Neuronal stem cell (in vitro differentiated cells): ENCODE measurements around the gene MAN1B1.
"Not testable (repeated sequence)": the region's sequence is repeated elsewhere in the genome, so short reads cannot be mapped to it uniquely, and the experiment has no call there.

Experiments
- DNase-seq: peaks from one replicate; pipeline ENCODE4 v3.0.0-alpha.2; 2013; ENCODE audit warnings: low spot score
- H2AFZ ChIP-seq: one replicate; pipeline ENCODE4 v1.6.1; 2013; ENCODE audit warnings: mild to moderate bottlenecking, low read length, inconsistent platforms
- H2AK5ac ChIP-seq: 2 replicates; pipeline ENCODE4 v1.6.1; 2013; ENCODE audit warnings: low read depth, mild to moderate bottlenecking, inconsistent platforms, low read length, moderate library complexity, mixed read lengths
- H2BK120ac ChIP-seq: 2 replicates; pipeline ENCODE4 v1.6.1; 2013; ENCODE audit warnings: low read depth, mild to moderate bottlenecking, inconsistent platforms, low read length, moderate library complexity, mixed read lengths
- H2BK12ac ChIP-seq: one replicate; pipeline ENCODE4 v1.6.1; 2013; ENCODE audit warnings: low read length, inconsistent platforms
- H2BK15ac ChIP-seq: 2 replicates; pipeline ENCODE4 v1.6.1; 2013; ENCODE audit warnings: mild to moderate bottlenecking, low read length, inconsistent platforms, mixed read lengths
- H2BK5ac ChIP-seq: one replicate; pipeline ENCODE4 v1.6.1; 2013; ENCODE audit warnings: inconsistent platforms, mild to moderate bottlenecking, low read length, moderate library complexity
- H3K14ac ChIP-seq: one replicate; pipeline ENCODE4 v1.6.1; 2013; ENCODE audit warnings: low read length, inconsistent platforms
- H3K18ac ChIP-seq: 2 replicates; pipeline ENCODE4 v1.6.1; 2013; ENCODE audit warnings: low read length, inconsistent platforms
- H3K23ac ChIP-seq: 2 replicates; pipeline ENCODE4 v1.6.1; 2013; ENCODE audit warnings: low read depth, mild to moderate bottlenecking, mixed read lengths, low read length, inconsistent platforms; ENCODE audit not compliant: poor library complexity
- H3K27ac ChIP-seq: replicated peaks from 3 replicates; pipeline ENCODE4 v1.5.1; 2013; ENCODE audit warnings: low read length, inconsistent platforms
- H3K27me3 ChIP-seq, 3 experiments: 2 replicates each; pipeline ENCODE4 v1.6.1; 2013; ENCODE audit warnings: low read length in 3 of 3, mild to moderate bottlenecking in 2 of 3, inconsistent platforms in 1 of 3, low read depth in 1 of 3, mixed read lengths in 1 of 3, moderate library complexity in 1 of 3; ENCODE audit not compliant: control insufficient read depth in 3 of 3, insufficient read depth in 3 of 3
- H3K36me3 ChIP-seq, 2 donors: replicated peaks in 1 of 2; 2 replicates each; pipeline ENCODE4 v1.6.1; 2013; ENCODE audit warnings: low read length in 2 of 2; ENCODE audit not compliant: control insufficient read depth in 2 of 2, insufficient read depth in 2 of 2
- H3K4ac ChIP-seq: 2 replicates; pipeline ENCODE4 v1.6.1; 2013; ENCODE audit warnings: inconsistent platforms, mild to moderate bottlenecking, low read length, moderate library complexity
- H3K4me1 ChIP-seq, 2 donors: 1 replicate in 1 of 2; 2 replicates in 1 of 2; pipeline ENCODE4 v1.6.1; 2013; ENCODE audit warnings: low read length in 2 of 2, low read depth in 1 of 2; ENCODE audit not compliant: control insufficient read depth in 2 of 2, insufficient read depth in 1 of 2
- H3K4me2 ChIP-seq: one replicate; pipeline ENCODE4 v1.6.1; 2013; ENCODE audit warnings: mild to moderate bottlenecking, low read length, inconsistent platforms; ENCODE audit not compliant: insufficient read depth, poor library complexity, severe bottlenecking
- H3K4me3 ChIP-seq, 2 donors: 2 replicates each; pipeline ENCODE4 v1.5.1; 2013; ENCODE audit warnings: low read length in 2 of 2, mild to moderate bottlenecking in 2 of 2, inconsistent platforms in 1 of 2, moderate library complexity in 1 of 2
- H3K79me1 ChIP-seq: one replicate; pipeline ENCODE4 v1.6.1; 2013; ENCODE audit warnings: low read depth, mild to moderate bottlenecking, inconsistent platforms, low read length, moderate library complexity
- H3K9ac ChIP-seq: one replicate; pipeline ENCODE4 v1.6.1; 2013; ENCODE audit warnings: mild to moderate bottlenecking, low read depth, low read length, inconsistent platforms; ENCODE audit not compliant: poor library complexity
- H3K9me3 ChIP-seq, 2 donors: replicated peaks in 1 of 2; 2 replicates each; pipeline versions ENCODE3 to v1.6.1; 2013; ENCODE audit warnings: low read length in 2 of 2, mild to moderate bottlenecking in 2 of 2, inconsistent platforms in 1 of 2, low read depth in 1 of 2, mixed read lengths in 1 of 2, moderate library complexity in 1 of 2; ENCODE audit not compliant: control insufficient read depth in 2 of 2, insufficient read depth in 1 of 2
- H4K8ac ChIP-seq: one replicate; pipeline ENCODE4 v1.6.1; 2013; ENCODE audit warnings: low read depth, mild to moderate bottlenecking, inconsistent platforms, low read length, moderate library complexity
- H4K91ac ChIP-seq: one replicate; pipeline ENCODE4 v1.6.1; 2013; ENCODE audit warnings: low read length, low read depth, mild to moderate bottlenecking, inconsistent platforms; ENCODE audit not compliant: poor library complexity
- WGBS, 2 donors: extraction: QIAGEN DNeasy Blood & Tissue Kit; methylation state at CpG; one replicate each; pipeline ENCODE4 v1.1.7; 2013; ENCODE audit warnings: missing lambda C conversion rate in 2 of 2, mixed read lengths in 1 of 2; ENCODE audit not compliant: insufficient read length in 2 of 2, insufficient replicate concordance in 1 of 2; ENCODE audit errors: extremely low coverage in 2 of 2; 5-methylcytosine and 5-hydroxymethylcytosine counted together

The MAN1B1 gene

DNA sequence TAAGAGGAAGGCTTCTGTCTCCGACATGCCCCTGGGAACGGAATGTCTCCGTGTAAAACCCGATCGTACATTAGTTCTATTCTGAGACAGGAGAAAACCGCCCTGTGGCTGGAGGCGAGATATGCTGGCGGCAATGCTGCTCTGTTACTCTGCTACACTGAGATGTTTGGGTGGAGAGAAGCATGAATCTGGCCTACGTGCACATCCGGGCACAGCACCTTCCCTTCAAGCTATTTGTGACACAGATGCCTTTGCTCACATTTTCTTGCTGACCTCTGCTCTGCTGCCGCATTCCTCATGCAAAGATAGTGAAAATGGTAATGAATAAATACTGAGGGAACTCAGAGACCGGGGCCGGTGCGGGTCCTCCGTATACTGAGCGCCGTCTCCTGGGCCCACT is 29.9 kb downstream of the MAN1B1 start:
- Histone ChIP-seq H3K9ac (no peak overlapping the region), H2BK12ac (no peak overlapping the region), H3K23ac (no peak overlapping the region), H3K27ac (no peak overlapping the region), H4K91ac (no peak overlapping the region), H2BK120ac (no peak overlapping the region), H3K4me3 (no peak overlapping the region), H2BK5ac (no peak overlapping the region), H2AFZ (peak overlapping the region; percentile 43), H2BK15ac (no peak overlapping the region), H3K14ac (no peak overlapping the region), H3K79me1 (no peaks in the 10 kb centered on the region), H4K8ac (no peak overlapping the region), H3K4me1 (peaks cover 0 to 14% of the 10 kb centered on the region in 2 donors), H3K18ac (no peak overlapping the region), H3K27me3 (peaks cover 0 to 34% (median 5%) of the 10 kb centered on the region in 3 experiments), H2AK5ac (no peak overlapping the region), H3K36me3 (no peaks in the 10 kb centered on the region), H3K4me2 (no peak overlapping the region), H3K9me3 (no peaks in the 10 kb centered on the region), H3K4ac (no peak overlapping the region)
- no peak for DNase-seq
- WGBS, 2 donors: no CpG with 5 or more reads among the region's 17 CpGs

- Histone ChIP-seq H3K4me1 (peaks cover 0 to 14% of the 10 kb centered on the region in 2 donors), H2AFZ (no peak overlapping the region), H2BK15ac (no peak overlapping the region), H2BK120ac (no peak overlapping the region), H3K14ac (no peak overlapping the region), H3K27me3 (peaks cover 0 to 34% (median 5%) of the 10 kb centered on the region in 3 experiments), H3K4ac (no peak overlapping the region), H3K4me2 (no peak overlapping the region), H2BK5ac (no peak overlapping the region), H3K79me1 (no peaks in the 10 kb centered on the region), H4K8ac (no peak overlapping the region), H3K9ac (peak overlapping the region; percentile 36), H3K4me3 (peak overlapping the region in 1 of 2 donors; percentile 14), H4K91ac (no peak overlapping the region), H3K36me3 (no peaks in the 10 kb centered on the region), H2AK5ac (no peak overlapping the region), H3K23ac (no peak overlapping the region), H3K18ac (no peak overlapping the region), H2BK12ac (no peak overlapping the region), H3K27ac (no peak overlapping the region), H3K9me3 (no peaks in the 10 kb centered on the region)
- no CpG with 5 or more reads among the region's 15 CpGs for WGBS, 2 donors
- no peak for DNase-seq
Observed at GRCh38 chr9:137117269-137117731, 30.5 kb downstream of the MAN1B1 start.

GRCh38 chr9:137118092-137118603 is 31.4 kb downstream of the MAN1B1 start:
- not testable (repeated sequence) for H2BK120ac ChIP-seq, H3K4me3 ChIP-seq, H3K9ac ChIP-seq, H2BK12ac ChIP-seq, H2AFZ ChIP-seq, H4K8ac ChIP-seq, H3K36me3 ChIP-seq, H2BK5ac ChIP-seq, H3K23ac ChIP-seq, H3K18ac ChIP-seq, H3K4ac ChIP-seq, DNase-seq, H3K4me2 ChIP-seq, H2BK15ac ChIP-seq, H3K9me3 ChIP-seq, H4K91ac ChIP-seq, H3K27ac ChIP-seq, H3K14ac ChIP-seq, H2AK5ac ChIP-seq, H3K79me1 ChIP-seq
- H3K27me3 ChIP-seq: peaks cover 0 to 28% (median 5%) of the 10 kb centered on the region in 3 experiments
- no CpG with 5 or more reads among the region's 12 CpGs for WGBS, 2 donors
- H3K4me1 ChIP-seq: peaks cover 0 to 14% of the 10 kb centered on the region in 2 donors

DNA sequence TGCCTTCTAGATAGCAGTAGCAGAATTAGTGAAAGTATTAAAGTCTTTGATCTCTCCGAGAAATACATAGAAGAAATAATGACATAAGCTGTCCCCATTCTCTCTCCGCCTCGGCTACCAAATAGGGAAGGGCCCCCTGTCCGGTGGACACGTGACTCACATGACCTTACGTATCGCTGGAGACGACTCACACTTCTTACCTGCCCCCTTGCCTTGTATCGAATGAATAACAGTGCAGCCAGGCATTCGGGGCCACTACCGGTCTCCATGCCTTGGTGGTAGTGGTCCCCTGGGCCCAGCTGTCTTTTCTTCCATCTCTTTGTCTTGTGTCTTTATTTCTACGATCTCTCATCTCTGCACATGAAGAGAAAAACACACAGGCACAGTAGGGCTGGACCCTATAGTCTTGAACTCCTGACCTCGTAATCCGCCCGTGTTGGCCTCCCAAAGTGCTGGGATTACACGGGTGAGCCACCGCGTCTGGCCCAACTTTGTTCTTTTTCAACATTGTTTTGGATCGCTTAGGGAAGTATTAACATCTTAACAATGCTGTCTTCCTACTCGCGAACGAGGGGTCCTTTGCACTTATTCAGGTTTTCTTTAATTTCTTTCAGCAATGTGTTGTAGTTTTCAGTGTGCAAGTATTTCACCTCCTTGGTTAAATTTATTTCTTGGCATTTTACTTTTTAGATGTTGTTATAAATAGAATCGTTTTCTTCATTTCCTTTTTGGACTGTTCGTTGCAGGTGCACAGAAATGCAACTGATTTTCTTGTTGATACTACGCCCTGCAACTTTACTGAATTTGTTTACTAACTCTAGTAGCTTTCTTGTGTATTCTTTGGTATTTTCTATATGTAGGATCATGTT is 35.4 kb downstream of the MAN1B1 start:
- H3K4ac ChIP-seq, H3K9me3 ChIP-seq, H2BK120ac ChIP-seq, H2AK5ac ChIP-seq, H4K8ac ChIP-seq, H2BK12ac ChIP-seq, H3K4me2 ChIP-seq, H3K14ac ChIP-seq, H2AFZ ChIP-seq, H3K9ac ChIP-seq, H3K18ac ChIP-seq, H3K23ac ChIP-seq, DNase-seq, H4K91ac ChIP-seq, H3K36me3 ChIP-seq, H2BK5ac ChIP-seq, H3K4me1 ChIP-seq, H3K4me3 ChIP-seq, H3K79me1 ChIP-seq, H3K27ac ChIP-seq, H3K27me3 ChIP-seq, H2BK15ac ChIP-seq: not testable (repeated sequence)
- WGBS, 2 donors: no CpG with 5 or more reads among the region's 25 CpGs
